ENCODE measurements around the gene MAP3K7CL.

Gene MAP3K7CL

GRCh38 chr21:29172282-29172681 is 41.8 kb downstream of the MAP3K7CL start:
- no peak for DNase-seq

DNA sequence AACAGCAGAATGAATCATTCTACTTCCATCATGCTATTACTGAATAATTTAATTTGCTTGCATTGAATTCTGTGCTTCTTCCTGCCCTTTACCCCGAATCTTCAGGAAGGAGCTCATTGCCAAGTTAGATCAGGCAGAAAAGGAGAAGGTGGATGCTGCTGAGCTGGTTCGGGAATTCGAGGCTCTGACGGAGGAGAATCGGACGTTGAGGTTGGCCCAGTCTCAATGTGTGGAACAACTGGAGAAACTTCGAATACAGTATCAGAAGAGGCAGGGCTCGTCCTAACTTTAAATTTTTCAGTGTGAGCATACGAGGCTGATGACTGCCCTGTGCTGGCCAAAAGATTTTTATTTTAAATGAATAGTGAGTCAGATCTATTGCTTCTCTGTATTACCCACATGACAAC is 44.2 kb downstream of the MAP3K7CL start:
- no peak for DNase-seq

- DNase-seq = no peak
Measured at GRCh38 chr21:29175408-29176134, 45.1 kb downstream of the MAP3K7CL start.

- DNase-seq = no peak
Measured at GRCh38 chr21:29176471-29177120, 46.2 kb downstream of the MAP3K7CL start.

- no peak for DNase-seq
Measured at GRCh38 chr21:29177800-29178199, 47.4 kb downstream of the MAP3K7CL start.

GRCh38 chr21:29178926-29179325 is 48.5 kb downstream of the MAP3K7CL start:
- DNase-seq = no peak

- DNase-seq = no peak
Measured at GRCh38 chr21:29179503-29179902, 49.1 kb downstream of the MAP3K7CL start.

DNA sequence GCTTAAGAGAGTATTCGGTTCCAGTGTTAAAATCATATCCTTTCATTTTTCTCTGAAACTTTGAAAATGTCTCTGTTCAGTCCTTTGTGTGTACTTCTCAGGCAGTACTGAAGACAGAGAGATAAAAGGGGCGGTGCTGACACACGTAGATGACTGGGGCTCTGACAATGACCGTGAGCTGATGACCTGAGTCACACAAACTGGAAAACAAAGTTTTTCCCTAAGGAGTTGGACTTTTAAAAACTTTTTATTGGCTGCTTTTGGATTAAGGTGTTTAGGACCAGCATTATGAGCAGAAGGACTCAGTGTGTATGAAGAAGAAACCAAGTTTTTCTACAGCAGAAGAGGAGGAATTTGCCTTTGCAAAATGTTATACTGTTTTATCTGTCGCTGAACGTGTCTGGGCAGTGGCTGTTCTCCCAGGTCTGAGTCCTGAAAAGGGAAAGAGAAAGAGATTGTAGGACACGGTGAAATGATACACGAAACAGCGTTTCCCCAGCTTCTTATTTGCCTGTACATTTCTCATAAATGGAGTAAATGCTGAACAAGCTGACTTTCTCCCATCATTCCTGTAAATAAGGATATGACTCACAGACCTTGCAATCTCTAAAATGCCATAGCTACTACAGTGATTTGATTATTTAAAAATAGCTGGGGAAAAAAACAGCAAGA is 51.5 kb downstream of the MAP3K7CL start:
- DNase-seq = no peak

DNA sequence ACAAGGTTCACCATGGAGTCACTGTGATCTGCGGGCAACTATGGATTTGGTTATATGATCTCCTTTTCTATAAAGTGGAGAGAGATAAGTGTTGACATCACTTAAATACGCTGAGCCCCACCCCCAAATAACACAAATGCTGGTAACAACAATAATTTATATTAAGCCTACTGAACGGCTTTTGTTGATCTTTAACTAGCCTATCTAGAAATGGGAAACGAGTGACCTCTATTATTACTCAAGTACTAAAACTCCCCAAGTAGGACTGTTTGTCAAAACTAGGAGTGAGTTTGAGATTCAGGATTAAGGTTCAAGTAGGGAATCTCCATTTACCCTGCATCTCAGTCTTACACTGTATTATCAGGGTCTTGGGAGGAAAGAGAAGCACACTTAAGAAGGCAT is 52.2 kb downstream of the MAP3K7CL start:
- DNase-seq = no peak

DNA sequence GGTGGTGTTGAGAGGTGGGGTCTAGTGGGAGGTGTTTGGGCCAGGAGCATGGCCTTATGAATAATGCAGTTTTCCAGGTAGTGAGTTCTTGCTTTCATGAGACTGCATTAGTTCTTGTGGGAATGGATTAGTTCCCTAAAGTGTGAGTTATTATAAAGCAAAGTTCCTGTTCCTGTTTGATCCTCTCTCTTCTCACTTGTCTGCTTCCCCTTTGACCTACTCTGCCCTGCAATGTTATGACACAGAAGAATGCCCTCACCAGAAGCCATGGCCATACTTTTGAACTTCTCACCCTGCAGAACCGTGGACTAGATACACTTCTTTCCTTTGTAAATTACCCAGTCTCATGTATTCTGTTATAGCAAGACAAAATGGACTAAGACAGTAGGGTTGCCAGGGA is 53.6 kb downstream of the MAP3K7CL start:
- DNase-seq = no peak

DNA sequence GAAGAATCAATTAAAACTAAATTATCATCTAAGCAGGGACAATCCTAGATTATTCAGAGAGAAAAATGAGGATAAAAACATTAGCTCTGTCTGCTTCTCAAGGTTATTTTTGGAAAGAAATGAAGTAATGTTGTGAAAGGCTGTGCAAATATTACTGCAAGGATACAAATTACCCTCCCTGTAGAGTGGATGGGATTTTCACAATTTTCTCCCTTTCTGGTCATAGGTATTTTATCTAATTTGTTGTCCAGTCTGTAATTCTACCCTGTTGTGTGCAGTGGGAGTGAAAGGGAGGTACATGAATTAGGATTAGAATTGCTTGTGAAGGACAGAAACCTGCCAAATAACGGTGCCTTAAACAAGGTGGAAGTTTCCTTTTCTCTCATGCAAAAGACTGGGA is 54.7 kb downstream of the MAP3K7CL start:
- no peak for DNase-seq

- no peak for DNase-seq
Measured at GRCh38 chr21:29185633-29186032, 55.2 kb downstream of the MAP3K7CL start.

GRCh38 chr21:29186246-29186645 is 55.8 kb downstream of the MAP3K7CL start:
- DNase-seq = no peak

DNA sequence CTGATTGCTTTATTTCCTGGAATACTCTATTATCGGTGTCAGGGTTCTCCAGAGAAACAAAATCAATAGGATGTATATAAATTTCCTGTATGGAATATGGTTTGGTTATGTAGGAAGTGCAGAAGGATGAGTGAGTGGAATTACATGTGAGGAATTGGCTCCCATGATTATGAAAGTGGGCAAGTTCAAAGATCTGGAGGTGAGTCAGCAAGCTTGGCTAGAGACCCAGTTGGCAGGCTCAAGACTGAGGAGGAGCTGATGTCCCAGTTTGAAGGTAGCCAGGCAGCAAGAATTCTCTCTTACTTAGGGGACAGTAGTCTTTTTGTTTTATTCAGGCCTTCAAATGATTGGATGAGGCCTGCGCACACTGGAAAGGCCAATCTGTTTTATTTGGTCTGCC is 57.5 kb downstream of the MAP3K7CL start:
- DNase-seq = no peak

- no peak for DNase-seq
Measured at GRCh38 chr21:29189353-29189752, 58.9 kb downstream of the MAP3K7CL start.

DNA sequence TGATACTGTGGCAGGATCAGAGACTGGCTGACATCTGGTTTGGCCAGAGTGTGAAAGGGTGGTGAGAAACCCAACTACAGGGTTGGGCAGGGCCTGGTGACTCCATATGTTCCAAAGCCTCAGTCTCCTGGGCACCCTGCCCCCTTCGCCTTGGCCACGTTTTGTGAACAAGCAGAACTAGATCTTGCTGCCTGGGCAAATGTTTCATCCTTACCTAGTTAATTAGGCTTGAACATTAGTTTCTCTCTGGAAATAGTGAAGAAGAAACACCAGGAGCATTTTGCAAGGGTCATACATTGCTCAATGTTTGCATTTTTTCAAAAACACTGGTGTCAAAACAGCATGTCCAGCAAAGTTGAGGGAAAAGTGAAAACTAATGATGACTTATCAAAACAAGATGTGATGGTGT is 60.5 kb downstream of the MAP3K7CL start:
- DNase-seq = no peak

GRCh38 chr21:29193072-29193471 is 62.6 kb downstream of the MAP3K7CL start:
- DNase-seq = no peak

DNA sequence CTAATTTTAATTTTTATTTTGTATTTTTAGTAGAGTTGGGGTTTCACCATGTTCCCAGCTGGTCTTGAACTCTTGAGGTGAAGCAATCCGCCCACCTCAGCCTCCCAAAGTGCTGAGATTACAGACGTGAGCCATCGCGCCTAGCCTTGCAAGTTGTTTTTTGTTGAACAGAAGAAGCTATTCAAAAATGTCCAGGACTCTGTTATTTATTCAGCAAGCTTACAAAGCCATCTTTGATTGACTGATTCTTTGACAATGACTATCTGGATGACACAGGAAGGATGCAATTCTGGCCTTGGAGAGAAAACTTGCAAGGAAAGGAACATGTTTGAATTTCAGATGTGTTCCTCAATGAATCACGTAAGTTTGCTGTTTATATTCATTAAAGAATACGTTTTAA is 63.5 kb downstream of the MAP3K7CL start:
- DNase-seq = no peak

DNA sequence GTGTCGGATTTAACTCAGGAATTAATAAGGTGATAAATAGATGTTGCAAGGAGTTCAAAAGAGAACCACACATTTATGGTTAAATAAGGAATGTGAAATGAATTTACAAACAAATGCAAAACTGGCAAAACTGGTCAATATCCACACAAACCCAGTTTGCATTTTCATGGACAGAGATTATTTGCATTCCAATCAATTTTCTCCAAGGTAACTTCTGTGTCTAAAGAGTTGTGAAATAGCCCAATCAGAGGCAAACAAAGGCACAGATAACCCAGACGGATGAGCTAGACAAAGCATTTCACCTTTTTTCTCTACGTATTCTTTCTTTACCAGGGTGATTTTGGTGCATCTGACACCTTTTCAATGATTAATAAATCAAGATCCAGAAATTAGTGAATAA is 63.9 kb downstream of the MAP3K7CL start:
- DNase-seq = no peak

DNA sequence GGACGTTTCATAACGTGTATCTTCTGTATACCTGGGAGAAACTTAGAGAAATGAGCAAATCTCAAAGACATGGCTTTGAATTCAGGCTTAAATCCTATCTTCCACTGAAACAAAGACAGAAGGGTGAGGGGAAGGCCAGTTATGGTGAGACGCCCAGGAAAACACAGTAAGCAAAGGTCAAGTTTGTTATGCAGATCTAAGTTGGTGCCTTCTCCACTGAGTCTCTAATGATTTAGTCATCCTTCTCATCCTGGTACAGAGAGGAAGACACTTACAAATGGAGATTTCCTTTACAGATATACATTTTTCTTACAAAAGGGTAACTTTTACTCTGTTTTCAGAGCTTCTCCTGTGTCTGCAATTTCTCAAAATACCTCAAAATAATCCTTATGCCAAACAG is 64.4 kb downstream of the MAP3K7CL start:
- DNase-seq = no peak

GRCh38 chr21:29195981-29196669 is 65.7 kb downstream of the MAP3K7CL start:
- DNase-seq = no peak

GRCh38 chr21:29196670-29197191 is 66.3 kb downstream of the MAP3K7CL start:
- DNase-seq = no peak

GRCh38 chr21:29201186-29201585 is 70.7 kb downstream of the MAP3K7CL start:
- no peak for DNase-seq

Data from NCI-H524 treated with DMSO at 0.1 percent for 48 hours (cell line).